ENCODE results near the gene ESCO1. TPM values are rescaled to one million over a fixed set of nuclear protein-coding genes. Genes with fewer than 3 reads are reported as not detected.

The ESCO1 gene
- total and polyA plus RNA-seq, 2 of the 13 experiments (the other 11 are each of a cell fraction or from before 2014, with no cell fraction given), result 6.3 to 19.4 TPM

DNA sequence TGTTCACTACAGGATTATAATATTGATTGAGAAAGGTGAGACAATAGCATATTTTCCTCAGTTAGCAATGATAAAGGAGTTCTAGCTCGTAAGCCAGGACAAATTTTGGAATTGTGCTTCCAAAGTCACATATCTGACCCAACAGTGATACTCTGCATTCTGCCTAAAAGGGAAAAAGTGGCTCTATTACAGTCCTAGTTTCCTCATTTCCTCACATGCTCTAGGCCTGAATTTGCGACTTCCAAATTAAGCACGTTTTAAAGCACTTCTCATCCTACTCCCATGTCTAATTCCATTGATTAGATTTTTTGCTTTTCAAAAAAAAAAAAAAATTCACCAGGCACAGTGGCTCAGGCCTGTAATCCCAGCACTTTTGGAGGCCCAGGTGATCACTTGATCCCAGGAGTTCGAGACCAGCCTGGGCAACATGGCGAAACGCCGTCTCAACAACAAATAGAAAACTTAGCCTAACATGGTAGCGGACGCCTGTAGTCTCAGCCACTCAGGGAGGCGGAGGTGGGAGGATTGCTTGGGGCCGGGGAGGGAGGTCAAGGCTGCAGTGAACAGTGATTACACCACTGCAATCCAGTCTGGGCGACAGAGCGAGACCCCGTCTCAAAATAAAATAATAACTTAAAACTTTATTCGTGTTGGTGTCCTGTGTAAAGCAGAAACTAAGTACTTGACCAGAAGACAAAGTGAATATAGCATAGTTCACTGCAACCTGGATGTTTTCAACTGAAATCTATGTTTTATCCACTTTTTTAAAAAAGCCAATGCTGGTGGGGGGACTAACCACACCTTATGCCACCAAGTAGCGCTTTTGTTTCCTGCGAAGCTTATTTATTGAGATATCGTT is 1.5 kb downstream of the ESCO1 start (continued):
- TF ChIP-seq, protein P1, sequence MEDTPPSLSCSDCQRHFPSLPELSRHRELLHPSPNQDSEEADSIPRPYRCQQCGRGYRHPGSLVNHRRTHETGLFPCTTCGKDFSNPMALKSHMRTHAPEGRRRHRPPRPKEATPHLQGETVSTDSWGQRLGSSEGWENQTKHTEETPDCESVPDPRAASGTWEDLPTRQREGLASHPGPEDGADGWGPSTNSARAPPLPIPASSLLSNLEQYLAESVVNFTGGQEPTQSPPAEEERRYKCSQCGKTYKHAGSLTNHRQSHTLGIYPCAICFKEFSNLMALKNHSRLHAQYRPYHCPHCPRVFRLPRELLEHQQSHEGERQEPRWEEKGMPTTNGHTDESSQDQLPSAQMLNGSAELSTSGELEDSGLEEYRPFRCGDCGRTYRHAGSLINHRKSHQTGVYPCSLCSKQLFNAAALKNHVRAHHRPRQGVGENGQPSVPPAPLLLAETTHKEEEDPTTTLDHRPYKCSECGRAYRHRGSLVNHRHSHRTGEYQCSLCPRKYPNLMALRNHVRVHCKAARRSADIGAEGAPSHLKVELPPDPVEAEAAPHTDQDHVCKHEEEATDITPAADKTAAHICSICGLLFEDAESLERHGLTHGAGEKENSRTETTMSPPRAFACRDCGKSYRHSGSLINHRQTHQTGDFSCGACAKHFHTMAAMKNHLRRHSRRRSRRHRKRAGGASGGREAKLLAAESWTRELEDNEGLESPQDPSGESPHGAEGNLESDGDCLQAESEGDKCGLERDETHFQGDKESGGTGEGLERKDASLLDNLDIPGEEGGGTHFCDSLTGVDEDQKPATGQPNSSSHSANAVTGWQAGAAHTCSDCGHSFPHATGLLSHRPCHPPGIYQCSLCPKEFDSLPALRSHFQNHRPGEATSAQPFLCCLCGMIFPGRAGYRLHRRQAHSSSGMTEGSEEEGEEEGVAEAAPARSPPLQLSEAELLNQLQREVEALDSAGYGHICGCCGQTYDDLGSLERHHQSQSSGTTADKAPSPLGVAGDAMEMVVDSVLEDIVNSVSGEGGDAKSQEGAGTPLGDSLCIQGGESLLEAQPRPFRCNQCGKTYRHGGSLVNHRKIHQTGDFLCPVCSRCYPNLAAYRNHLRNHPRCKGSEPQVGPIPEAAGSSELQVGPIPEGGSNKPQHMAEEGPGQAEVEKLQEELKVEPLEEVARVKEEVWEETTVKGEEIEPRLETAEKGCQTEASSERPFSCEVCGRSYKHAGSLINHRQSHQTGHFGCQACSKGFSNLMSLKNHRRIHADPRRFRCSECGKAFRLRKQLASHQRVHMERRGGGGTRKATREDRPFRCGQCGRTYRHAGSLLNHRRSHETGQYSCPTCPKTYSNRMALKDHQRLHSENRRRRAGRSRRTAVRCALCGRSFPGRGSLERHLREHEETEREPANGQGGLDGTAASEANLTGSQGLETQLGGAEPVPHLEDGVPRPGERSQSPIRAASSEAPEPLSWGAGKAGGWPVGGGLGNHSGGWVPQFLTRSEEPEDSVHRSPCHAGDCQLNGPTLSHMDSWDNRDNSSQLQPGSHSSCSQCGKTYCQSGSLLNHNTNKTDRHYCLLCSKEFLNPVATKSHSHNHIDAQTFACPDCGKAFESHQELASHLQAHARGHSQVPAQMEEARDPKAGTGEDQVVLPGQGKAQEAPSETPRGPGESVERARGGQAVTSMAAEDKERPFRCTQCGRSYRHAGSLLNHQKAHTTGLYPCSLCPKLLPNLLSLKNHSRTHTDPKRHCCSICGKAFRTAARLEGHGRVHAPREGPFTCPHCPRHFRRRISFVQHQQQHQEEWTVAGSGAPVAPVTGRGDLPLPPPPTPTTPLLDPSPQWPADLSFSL (CRISPR knock-in tag; IDR thresholded peaks at IDR 0.05), result no peak
- TF ChIP-seq, protein P2, sequence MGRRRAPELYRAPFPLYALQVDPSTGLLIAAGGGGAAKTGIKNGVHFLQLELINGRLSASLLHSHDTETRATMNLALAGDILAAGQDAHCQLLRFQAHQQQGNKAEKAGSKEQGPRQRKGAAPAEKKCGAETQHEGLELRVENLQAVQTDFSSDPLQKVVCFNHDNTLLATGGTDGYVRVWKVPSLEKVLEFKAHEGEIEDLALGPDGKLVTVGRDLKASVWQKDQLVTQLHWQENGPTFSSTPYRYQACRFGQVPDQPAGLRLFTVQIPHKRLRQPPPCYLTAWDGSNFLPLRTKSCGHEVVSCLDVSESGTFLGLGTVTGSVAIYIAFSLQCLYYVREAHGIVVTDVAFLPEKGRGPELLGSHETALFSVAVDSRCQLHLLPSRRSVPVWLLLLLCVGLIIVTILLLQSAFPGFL (CRISPR knock-in tag; IDR thresholded peaks at IDR 0.05), result no peak
- TF ChIP-seq IRF2 (CRISPR knock-in tag; IDR thresholded peaks at IDR 0.05), result no peak
- no peak for TF ChIP-seq ETV5 (CRISPR knock-in tag; IDR thresholded peaks at IDR 0.05; ENCODE audit: borderline replicate concordance)
- TF ChIP-seq ZNF660 (CRISPR knock-in tag; IDR thresholded peaks at IDR 0.05; ENCODE audit: borderline replicate concordance, low read depth), result no peak
- no peak for TF ChIP-seq ZC3H13 (CRISPR knock-in tag; IDR thresholded peaks at IDR 0.05)
- no peak for TF ChIP-seq KMT2A (CRISPR knock-in tag; IDR thresholded peaks at IDR 0.05)
- TF ChIP-seq, protein P3, sequence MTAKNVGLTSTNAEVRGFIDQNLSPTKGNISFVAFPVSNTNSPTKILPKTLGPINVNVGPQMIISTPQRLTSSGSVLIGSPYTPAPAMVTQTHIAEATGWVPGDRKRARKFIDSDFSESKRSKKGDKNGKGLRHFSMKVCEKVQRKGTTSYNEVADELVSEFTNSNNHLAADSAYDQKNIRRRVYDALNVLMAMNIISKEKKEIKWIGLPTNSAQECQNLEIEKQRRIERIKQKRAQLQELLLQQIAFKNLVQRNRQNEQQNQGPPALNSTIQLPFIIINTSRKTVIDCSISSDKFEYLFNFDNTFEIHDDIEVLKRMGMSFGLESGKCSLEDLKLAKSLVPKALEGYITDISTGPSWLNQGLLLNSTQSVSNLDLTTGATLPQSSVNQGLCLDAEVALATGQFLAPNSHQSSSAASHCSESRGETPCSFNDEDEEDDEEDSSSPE (CRISPR knock-in tag; IDR thresholded peaks at IDR 0.05), result no peak
- no peak for TF ChIP-seq ZNF703 (CRISPR knock-in tag; IDR thresholded peaks at IDR 0.05; ENCODE audit: borderline replicate concordance)
- 0 out of 2 replicates have a peak, but pooled peaks have one; percentile 13 for TF ChIP-seq ZNF292 (CRISPR knock-in tag; IDR thresholded peaks at IDR 0.05; ENCODE audit: borderline replicate concordance, low read depth)
- no peak for TF ChIP-seq EP300 (IDR thresholded peaks at IDR 0.05; ENCODE audit: low read depth in 2 of 2, low read length in 2 of 2)
- TF ChIP-seq EP300 (CRISPR knock-in tag; IDR thresholded peaks at IDR 0.05; ENCODE audit: borderline replicate concordance), result no peak
- TF ChIP-seq, protein P4, sequence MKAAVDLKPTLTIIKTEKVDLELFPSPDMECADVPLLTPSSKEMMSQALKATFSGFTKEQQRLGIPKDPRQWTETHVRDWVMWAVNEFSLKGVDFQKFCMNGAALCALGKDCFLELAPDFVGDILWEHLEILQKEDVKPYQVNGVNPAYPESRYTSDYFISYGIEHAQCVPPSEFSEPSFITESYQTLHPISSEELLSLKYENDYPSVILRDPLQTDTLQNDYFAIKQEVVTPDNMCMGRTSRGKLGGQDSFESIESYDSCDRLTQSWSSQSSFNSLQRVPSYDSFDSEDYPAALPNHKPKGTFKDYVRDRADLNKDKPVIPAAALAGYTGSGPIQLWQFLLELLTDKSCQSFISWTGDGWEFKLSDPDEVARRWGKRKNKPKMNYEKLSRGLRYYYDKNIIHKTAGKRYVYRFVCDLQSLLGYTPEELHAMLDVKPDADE (CRISPR knock-in tag; IDR thresholded peaks at IDR 0.05), result no peak
- 0 out of 2 replicates have a peak, but pooled peaks have one; percentile 5 for TF ChIP-seq MED1 (CRISPR knock-in tag; IDR thresholded peaks at IDR 0.05)
- TF ChIP-seq, protein P5, sequence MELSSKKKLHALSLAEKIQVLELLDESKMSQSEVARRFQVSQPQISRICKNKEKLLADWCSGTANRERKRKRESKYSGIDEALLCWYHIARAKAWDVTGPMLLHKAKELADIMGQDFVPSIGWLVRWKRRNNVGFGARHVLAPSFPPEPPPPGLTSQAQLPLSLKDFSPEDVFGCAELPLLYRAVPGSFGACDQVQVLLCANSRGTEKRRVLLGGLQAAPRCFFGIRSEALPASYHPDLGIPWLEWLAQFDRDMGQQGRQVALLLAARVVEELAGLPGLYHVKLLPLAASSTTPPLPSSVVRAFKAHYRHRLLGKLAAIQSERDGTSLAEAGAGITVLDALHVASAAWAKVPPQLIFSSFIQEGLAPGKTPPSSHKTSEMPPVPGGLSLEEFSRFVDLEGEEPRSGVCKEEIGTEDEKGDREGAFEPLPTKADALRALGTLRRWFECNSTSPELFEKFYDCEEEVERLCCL (CRISPR knock-in tag; IDR thresholded peaks at IDR 0.05; ENCODE audit: borderline replicate concordance), result no peak
